ENCODE measurements around the gene LRRC28.

The LRRC28 gene

GRCh38 chr15:99250001-99250400 lies 1.3 kb upstream of the LRRC28 start:
- no peak for DNase-seq (ENCODE audit: low read depth)

- no peak for DNase-seq (ENCODE audit: low read depth)
These were observed 806 bp upstream of the LRRC28 start for GRCh38 chr15:99250494-99250856.

GRCh38 chr15:99252326-99252725 lies 1.0 kb downstream of the LRRC28 start:
- DNase-seq (ENCODE audit: low read depth) = no peak

- no peak for DNase-seq (ENCODE audit: low read depth)
These were observed 2.3 kb downstream of the LRRC28 start for GRCh38 chr15:99253381-99254090.

- no peak for DNase-seq (ENCODE audit: low read depth)
These were observed 5.9 kb downstream of the LRRC28 start for GRCh38 chr15:99257107-99257750.

GRCh38 chr15:99264125-99264524 lies 12.8 kb downstream of the LRRC28 start:
- DNase-seq (ENCODE audit: low read depth) = no peak

- no peak for DNase-seq (ENCODE audit: low read depth)
These were observed 14.3 kb downstream of the LRRC28 start for GRCh38 chr15:99265541-99266070.

GRCh38 chr15:99267957-99268356 lies 16.7 kb downstream of the LRRC28 start:
- DNase-seq (ENCODE audit: low read depth) = no peak

- DNase-seq (ENCODE audit: low read depth) = no peak
These were observed 17.1 kb downstream of the LRRC28 start for GRCh38 chr15:99268431-99268830.

GRCh38 chr15:99273801-99274200 lies 22.5 kb downstream of the LRRC28 start:
- DNase-seq (ENCODE audit: low read depth) = no peak

- no peak for DNase-seq (ENCODE audit: low read depth)
These were observed 23.8 kb downstream of the LRRC28 start for GRCh38 chr15:99275061-99275460.

GRCh38 chr15:99275525-99276128 lies 24.3 kb downstream of the LRRC28 start:
- DNase-seq (ENCODE audit: low read depth) = no peak

GRCh38 chr15:99279290-99279689 lies 28.0 kb downstream of the LRRC28 start:
- no peak for DNase-seq (ENCODE audit: low read depth)

- no peak for DNase-seq (ENCODE audit: low read depth)
These were observed 28.5 kb downstream of the LRRC28 start for GRCh38 chr15:99279827-99280226.

GRCh38 chr15:99282121-99282520 lies 30.8 kb downstream of the LRRC28 start:
- no peak for DNase-seq (ENCODE audit: low read depth)

- no peak for DNase-seq (ENCODE audit: low read depth)
These were observed 31.3 kb downstream of the LRRC28 start for GRCh38 chr15:99282586-99282985.

- DNase-seq (ENCODE audit: low read depth) = no peak
These were observed 32.4 kb downstream of the LRRC28 start for GRCh38 chr15:99283717-99284116.

GRCh38 chr15:99291643-99292042 lies 40.4 kb downstream of the LRRC28 start:
- DNase-seq (ENCODE audit: low read depth) = no peak

- no peak for DNase-seq (ENCODE audit: low read depth)
These were observed 44.6 kb downstream of the LRRC28 start for GRCh38 chr15:99295840-99296239.

- DNase-seq (ENCODE audit: low read depth) = no peak
These were observed 45.1 kb downstream of the LRRC28 start for GRCh38 chr15:99296386-99296785.

GRCh38 chr15:99303907-99304306 lies 52.6 kb downstream of the LRRC28 start:
- no peak for DNase-seq (ENCODE audit: low read depth)

- DNase-seq (ENCODE audit: low read depth) = no peak
These were observed 54.7 kb downstream of the LRRC28 start for GRCh38 chr15:99305761-99306505.

Data from stimulated activated CD8-positive, alpha-beta memory T cell treated with anti-CD3 and anti-CD28 coated beads, Interleukin-12 subunit alpha, Interleukin-12 subunit beta, amount 100 ng/mL, for 4 hours (primary cell).